Stimulated activated naive CD4-positive, alpha-beta T cell (primary cell): ENCODE results near the gene CD34.
"Not testable (repeated sequence)": the region's sequence is repeated elsewhere in the genome, so short reads cannot be mapped to it uniquely, and the experiment has no call there.

Experiments used
- DNase-seq, 6 experiments: peaks; one replicate each; lab custom pipeline; 2025; lab: John Stamatoyannopoulos, UW

The CD34 gene

GRCh38 chr1:207898260-207898659 is 12.7 kb downstream of the CD34 start:
- DNase-seq: no peak

GRCh38 chr1:207897188-207897587 is 13.7 kb downstream of the CD34 start:
- DNase-seq: no peak

- no peak for DNase-seq
Measured at GRCh38 chr1:207896547-207896946, 14.4 kb downstream of the CD34 start.

- no peak for DNase-seq
Measured at GRCh38 chr1:207894704-207895103, 16.2 kb downstream of the CD34 start.

- DNase-seq: no peak
Measured at GRCh38 chr1:207893737-207894582, 17.0 kb downstream of the CD34 start.

GRCh38 chr1:207892764-207893163 is 18.2 kb downstream of the CD34 start:
- no peak for DNase-seq

GRCh38 chr1:207891148-207891547 is 19.8 kb downstream of the CD34 start:
- DNase-seq: no peak

GRCh38 chr1:207890136-207890738 is 20.7 kb downstream of the CD34 start:
- no peak for DNase-seq

- no peak for DNase-seq
Measured at GRCh38 chr1:207888652-207889051, 22.3 kb downstream of the CD34 start.

- no peak for DNase-seq
Measured at GRCh38 chr1:207887542-207888201, 23.3 kb downstream of the CD34 start.

- DNase-seq: no peak
Measured at GRCh38 chr1:207886227-207886626, 24.7 kb downstream of the CD34 start.

GRCh38 chr1:207885129-207886032 is 25.5 kb downstream of the CD34 start:
- DNase-seq: peak; percentile 48 to 75 (median 54)

GRCh38 chr1:207884266-207885029 is 26.5 kb downstream of the CD34 start:
- no peak for DNase-seq

- peak in 3 of 6 experiments; percentile 45 to 64 (median 51) for DNase-seq
Measured at GRCh38 chr1:207883660-207884250, 27.2 kb downstream of the CD34 start.

- peak in 3 of 6 experiments; percentile 45 to 71 (median 51) for DNase-seq
Measured at GRCh38 chr1:207883104-207883651, 27.7 kb downstream of the CD34 start.

GRCh38 chr1:207882692-207883091 is 28.2 kb downstream of the CD34 start:
- no peak for DNase-seq

- DNase-seq: no peak
Measured at GRCh38 chr1:207878939-207879338, 32.0 kb downstream of the CD34 start.

GRCh38 chr1:207877914-207878313 is 33.0 kb downstream of the CD34 start:
- DNase-seq: not testable (repeated sequence)

- no peak for DNase-seq
Measured at GRCh38 chr1:207876131-207876530, 34.8 kb downstream of the CD34 start.

- DNase-seq: no peak
Measured at GRCh38 chr1:207875532-207875931, 35.4 kb downstream of the CD34 start.
